ENCODE results near the gene CABCOCO1.
"Not testable (repeated sequence)": the region's sequence is repeated elsewhere in the genome, so short reads cannot be mapped to it uniquely, and the experiment has no call there.

CABCOCO1 gene

GRCh38 chr10:61719475-61719874 is 56.7 kb downstream of the CABCOCO1 start:
- not testable (repeated sequence) for DNase-seq (ENCODE audit: low spot score)

DNA sequence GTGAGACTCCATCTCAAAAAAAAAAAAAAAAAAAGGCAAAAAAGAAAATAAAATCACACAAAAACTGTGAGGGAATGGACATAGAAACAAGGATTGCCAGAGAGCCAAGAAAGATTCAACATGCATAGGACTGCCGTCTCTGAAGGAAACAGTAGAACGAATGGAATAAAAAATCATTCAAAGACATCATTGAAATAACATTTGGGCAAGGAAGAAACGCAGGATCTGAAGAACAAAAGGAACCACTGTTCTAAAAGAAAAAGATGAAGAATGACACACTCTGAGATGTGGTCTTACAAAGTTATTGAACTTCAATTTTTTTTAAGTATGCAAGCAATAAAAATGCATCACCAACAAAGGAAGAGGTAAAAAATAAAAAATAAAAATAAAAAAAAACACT is 57.2 kb downstream of the CABCOCO1 start:
- DNase-seq (ENCODE audit: low spot score) = no peak

DNA sequence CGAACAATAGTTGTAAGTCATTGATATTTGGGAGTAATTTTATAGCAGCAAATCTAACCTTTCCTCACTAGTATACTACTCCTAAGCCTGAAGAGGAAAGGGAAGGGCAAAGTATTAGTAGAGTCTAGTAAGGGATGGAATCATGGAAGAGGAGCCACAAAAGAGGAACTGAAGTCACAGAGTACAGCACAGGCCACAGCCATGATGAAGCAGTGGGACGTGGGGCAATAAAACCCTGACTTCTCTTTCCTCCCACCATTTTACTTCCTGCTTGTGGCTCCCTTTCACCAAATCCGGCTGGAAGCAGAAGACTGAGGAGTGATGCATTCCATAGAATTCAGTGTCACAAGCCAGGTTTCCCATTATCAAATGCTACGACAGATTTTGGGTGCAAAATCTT is 58.7 kb downstream of the CABCOCO1 start:
- DNase-seq (ENCODE audit: low spot score) = no peak

DNA sequence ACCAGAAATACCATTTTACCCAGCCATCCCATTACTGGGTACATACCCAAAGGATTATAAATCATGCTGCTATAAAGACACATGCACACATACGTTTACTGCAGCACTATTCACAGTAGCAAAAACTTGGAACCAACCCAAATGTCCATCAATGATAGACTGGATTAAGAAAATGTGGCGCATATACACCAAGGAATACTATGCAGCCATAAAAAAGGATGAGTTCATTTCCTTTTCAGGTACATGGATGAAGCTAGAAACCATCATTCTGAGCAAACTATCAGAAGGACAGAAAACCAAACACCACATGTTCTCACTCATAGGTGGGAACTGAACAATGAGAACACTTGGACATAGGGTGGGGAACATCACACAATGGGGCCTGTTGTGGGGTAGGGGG is 62.5 kb downstream of the CABCOCO1 start:
- not testable (repeated sequence) for DNase-seq (ENCODE audit: low spot score)

GRCh38 chr10:61729596-61729995 is 66.9 kb downstream of the CABCOCO1 start:
- DNase-seq (ENCODE audit: low spot score) = no peak

DNA sequence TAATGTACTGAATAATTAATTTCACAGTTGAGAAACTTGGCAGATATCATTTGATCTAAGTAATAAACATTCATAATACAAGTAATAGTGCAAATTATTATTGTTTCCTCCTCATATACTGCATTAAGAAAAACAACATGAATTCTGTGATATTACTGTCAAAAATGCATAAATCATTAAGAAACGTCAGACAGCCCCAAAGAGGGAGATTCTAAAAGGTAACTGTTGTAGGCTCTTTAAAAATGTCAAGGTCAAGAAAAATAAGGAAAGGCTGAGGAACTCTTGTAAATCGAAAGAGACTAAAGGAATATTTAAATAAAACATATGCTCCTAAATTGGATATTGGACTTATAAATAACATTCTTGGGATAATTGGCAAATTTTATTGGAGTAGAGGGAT is 67.9 kb downstream of the CABCOCO1 start:
- DNase-seq (ENCODE audit: low spot score) = no peak

DNA sequence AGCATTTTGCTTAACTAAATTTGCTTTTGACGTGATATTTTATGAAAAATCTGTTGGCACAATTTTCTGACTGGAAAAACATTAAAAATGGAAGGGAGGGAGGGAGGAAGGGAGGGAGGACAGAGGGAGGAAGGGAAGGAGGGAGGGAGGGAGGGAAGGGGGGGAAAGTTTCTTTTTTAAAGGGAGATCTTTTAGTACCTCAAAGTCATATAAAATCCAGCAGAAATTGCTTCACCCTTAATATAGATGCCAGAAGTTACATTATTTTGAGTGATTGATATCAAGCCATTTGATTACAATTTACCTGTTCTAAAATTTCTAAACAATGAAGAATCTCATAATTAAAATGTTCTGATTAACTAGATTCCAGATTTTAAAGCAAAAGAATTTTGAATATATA is 68.9 kb downstream of the CABCOCO1 start:
- DNase-seq (ENCODE audit: low spot score) = no peak

- DNase-seq (ENCODE audit: low spot score) = no peak
Observed at GRCh38 chr10:61732629-61733278, 70.0 kb downstream of the CABCOCO1 start.

GRCh38 chr10:61733358-61733940 is 70.7 kb downstream of the CABCOCO1 start:
- peak; percentile 55 for DNase-seq (ENCODE audit: low spot score)

DNA sequence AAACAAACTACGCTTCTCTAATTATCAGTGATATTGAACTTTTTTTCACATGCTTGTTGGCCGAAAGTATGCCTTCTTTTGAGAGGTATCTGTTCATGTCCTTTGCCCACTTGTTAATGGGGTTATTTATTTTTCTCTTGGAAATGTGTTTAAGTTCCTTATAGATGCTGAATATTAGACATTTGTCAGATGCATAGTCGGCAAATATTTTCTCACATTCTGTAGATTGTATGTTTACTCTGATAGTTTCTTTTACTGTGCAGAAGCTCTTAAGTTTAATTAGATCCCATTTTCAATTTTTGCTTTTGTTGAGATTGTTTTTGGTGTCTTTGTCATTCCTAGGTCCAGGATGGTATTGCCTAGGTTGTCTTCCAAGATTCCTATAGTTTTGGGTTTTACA is 73.2 kb downstream of the CABCOCO1 start:
- DNase-seq (ENCODE audit: low spot score) = no peak

- not testable (repeated sequence) for DNase-seq (ENCODE audit: low spot score)
Observed at GRCh38 chr10:61737455-61737854, 74.7 kb downstream of the CABCOCO1 start.

DNA sequence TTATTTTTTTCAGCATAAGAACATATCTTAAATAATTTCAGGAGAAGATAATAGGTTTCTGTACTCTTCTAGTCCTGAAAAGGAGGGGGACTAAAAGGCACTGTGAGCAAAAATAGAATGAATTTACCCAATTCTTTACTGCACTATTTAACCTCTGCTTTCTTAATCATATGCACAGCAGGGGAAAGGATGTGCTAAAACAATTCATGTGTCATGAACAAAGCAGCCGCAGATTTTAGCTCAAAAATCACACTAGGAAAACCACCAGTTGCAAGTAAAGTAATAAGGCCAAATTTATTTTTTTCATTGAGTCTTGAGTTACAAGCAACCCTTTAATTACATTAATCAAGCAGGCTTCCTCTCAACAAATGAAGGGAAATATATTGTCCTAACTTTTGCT is 80.1 kb downstream of the CABCOCO1 start:
- no peak for DNase-seq (ENCODE audit: low spot score)

- no peak for DNase-seq (ENCODE audit: low spot score)
Observed at GRCh38 chr10:61744469-61744868, 81.7 kb downstream of the CABCOCO1 start.

DNA sequence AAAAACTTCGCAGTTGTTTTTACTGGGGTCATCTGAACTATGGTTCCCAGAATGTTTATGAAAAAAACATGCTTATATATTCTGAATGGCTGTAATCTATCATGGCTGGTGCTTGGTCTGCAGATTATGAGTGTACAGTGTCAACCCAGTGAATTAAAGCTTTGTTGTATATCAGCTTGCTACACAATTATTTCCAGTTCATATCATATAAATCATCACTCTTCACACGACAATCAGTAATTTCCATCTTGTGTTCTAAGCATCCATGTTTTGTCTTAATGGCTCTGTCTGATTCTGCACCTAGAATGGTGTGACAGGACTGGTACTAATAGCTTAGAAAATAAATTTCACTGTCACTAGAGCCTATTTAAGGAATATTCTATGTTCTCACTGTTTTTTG is 83.6 kb downstream of the CABCOCO1 start:
- no peak for DNase-seq (ENCODE audit: low spot score)

DNA sequence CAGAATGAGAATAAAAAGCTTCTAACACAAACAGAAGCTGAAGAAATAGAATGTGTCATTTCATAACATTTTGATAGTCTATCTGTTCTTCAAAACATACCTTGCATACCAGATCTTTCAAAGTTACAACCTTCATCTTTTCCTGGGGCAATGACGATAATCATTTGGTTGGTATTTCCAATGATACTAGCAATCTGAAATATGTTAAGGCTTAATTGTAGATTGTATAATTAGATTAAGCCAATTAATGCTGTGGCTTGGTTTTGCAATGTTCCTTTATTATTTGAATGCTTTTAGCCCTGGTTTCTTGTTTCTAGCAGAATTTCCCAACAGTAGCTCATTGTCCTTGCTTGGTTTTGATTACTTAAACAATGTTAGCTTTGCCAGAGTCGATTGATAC is 84.6 kb downstream of the CABCOCO1 start:
- DNase-seq (ENCODE audit: low spot score) = no peak

GRCh38 chr10:61749291-61749690 is 86.6 kb downstream of the CABCOCO1 start:
- DNase-seq (ENCODE audit: low spot score) = no peak

DNA sequence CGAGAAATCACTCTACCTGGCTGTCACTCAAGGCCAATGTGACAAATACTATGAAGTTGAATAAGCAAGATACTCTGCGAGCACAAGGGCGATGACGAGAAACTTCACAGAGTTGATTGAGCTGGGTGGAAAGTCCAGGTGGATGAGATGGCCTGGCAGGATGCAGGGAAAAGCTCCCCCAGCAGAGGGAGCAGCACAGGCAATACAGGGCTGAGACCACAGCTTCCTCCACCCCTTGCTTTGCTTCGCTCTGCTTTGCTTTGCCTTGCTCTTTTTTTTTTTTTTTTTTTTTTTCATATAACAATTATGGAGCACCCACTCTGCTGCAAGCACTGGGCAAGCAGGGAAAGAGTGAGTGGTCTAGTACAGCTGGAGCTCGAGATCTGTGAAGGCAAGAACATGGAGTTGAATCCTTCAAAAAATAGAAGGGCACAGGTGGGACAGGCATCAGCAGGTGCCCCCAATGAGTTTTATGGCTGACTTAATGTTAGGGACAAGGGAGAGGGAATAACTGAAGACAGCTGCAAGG is 88.3 kb downstream of the CABCOCO1 start:
- DNase-seq (ENCODE audit: low spot score) = peak; percentile 68

DNA sequence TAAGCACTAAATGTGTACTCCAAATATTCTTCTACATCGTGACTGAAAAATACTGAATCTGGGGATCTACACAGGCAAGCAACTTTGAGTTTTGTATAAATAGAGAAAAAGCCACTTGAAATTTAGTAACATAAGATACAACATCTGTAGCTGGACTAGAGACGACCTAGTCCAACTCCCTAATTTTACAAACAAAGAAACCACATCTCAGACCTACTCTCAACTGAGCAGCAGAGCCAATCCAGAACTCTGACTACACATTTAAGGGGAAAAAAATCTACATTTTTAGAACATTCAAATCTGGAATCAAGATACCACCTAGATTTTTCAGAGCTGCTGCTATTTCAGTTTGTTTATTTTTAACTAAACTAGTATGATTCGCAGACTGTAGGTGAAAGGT is 88.9 kb downstream of the CABCOCO1 start:
- DNase-seq (ENCODE audit: low spot score) = no peak

- DNase-seq (ENCODE audit: low spot score) = peak; percentile 39
Observed at GRCh38 chr10:61752111-61753011, 89.6 kb downstream of the CABCOCO1 start.

DNA sequence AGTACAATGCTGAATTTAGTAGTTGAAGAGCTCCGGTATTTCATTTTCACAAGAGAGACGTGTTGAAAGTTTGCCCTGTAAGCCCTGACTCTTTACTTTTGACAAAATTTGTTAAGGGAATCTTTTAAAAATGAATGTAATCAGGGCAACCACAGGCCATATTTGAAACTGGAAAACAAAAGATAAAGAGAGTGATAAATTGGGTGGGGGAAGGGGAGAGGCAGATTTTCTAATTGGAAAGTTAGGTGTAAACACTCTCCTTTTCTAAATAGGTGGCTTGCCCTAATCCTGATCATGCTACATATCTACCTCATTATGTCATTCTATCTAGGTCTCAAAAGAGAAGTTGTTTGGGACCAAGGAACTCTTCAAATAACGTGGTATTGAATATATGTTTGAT is 90.7 kb downstream of the CABCOCO1 start:
- DNase-seq (ENCODE audit: low spot score) = peak; percentile 57

- DNase-seq (ENCODE audit: low spot score) = no peak
Observed at GRCh38 chr10:61754587-61755550, 92.1 kb downstream of the CABCOCO1 start.

- DNase-seq (ENCODE audit: low spot score) = no peak
Observed at GRCh38 chr10:61757001-61757400, 94.3 kb downstream of the CABCOCO1 start.

Data from cerebellar cortex (tissue), 1 donor.